GM12878 (cell line): ENCODE results near the gene KLHL24. TPM values are rescaled to one million over a fixed set of nuclear protein-coding genes. Genes with fewer than 3 reads are reported as not detected.

ENCODE experiments used
- CEBPB ChIP-seq, 2 experiments: fragments of 150-350 bp in 1 of 2; IDR thresholded peaks; 2 replicates each; pipeline ENCODE4 v1.6.1; 2012 to 2014; ENCODE audit warnings: low read depth in 2 of 2, low read length in 2 of 2, borderline replicate concordance in 1 of 2, inconsistent platforms in 1 of 2
- CHD2 ChIP-seq: IDR thresholded peaks from 2 replicates; pipeline ENCODE4 v1.6.1; 2011; ENCODE audit warnings: low read depth, low read length, improper control_type of control experiment, borderline replicate concordance
- EP300 ChIP-seq, 2 experiments: fragments of 150-350 bp in 1 of 2; IDR thresholded peaks; 2 replicates each; pipeline ENCODE4 v1.6.1; 2011 to 2012; ENCODE audit warnings: low read depth in 2 of 2, low read length in 2 of 2, borderline replicate concordance in 1 of 2, improper control_type of control experiment in 1 of 2, inconsistent platforms in 1 of 2; ENCODE audit not compliant: control insufficient read depth in 1 of 2
- FOXK2 ChIP-seq: fragments of 450-650 bp; IDR thresholded peaks from 2 replicates; pipeline ENCODE4 v1.6.1; 2017; ENCODE audit warnings: mild to moderate bottlenecking, moderate library complexity
- GABPA ChIP-seq: IDR thresholded peaks from 2 replicates; pipeline ENCODE4 v1.6.1; 2014; ENCODE audit warnings: antibody characterized with exemption, low read depth, mild to moderate bottlenecking, inconsistent platforms
- IKZF2 ChIP-seq, 2 experiments: fragments of 450-650 bp; IDR thresholded peaks; 2 replicates each; pipeline ENCODE4 v1.6.1; 2017; ENCODE audit warnings: mild to moderate bottlenecking in 2 of 2, moderate library complexity in 2 of 2
- IRF3 ChIP-seq: fragments of 450-650 bp; IDR thresholded peaks from 2 replicates; pipeline ENCODE4 v1.6.1; 2014; ENCODE audit warnings: mild to moderate bottlenecking
- LARP7 ChIP-seq: fragments of 450-650 bp; IDR thresholded peaks from 2 replicates; pipeline ENCODE4 v1.6.1; 2017; ENCODE audit warnings: mild to moderate bottlenecking
- MXI1 ChIP-seq: fragments of 150-350 bp; IDR thresholded peaks from 2 replicates; pipeline ENCODE4 v1.6.1; 2011; ENCODE audit warnings: low read depth, mild to moderate bottlenecking, inconsistent platforms, low read length, improper control_type of control experiment
- NFIC ChIP-seq: IDR thresholded peaks from 2 replicates; pipeline ENCODE4 v1.6.1; 2012; ENCODE audit warnings: low read depth, mild to moderate bottlenecking, inconsistent platforms, low read length, moderate library complexity
- NFYB ChIP-seq: IDR thresholded peaks from 2 replicates; pipeline ENCODE4 v1.6.1; 2011; ENCODE audit warnings: low read depth, mild to moderate bottlenecking, low read length, improper control_type of control experiment, moderate library complexity; ENCODE audit not compliant: insufficient read depth
- NR2F1 ChIP-seq: fragments of 450-650 bp; conservative IDR thresholded peaks from 2 replicates; pipeline ENCODE4 v1.6.1; 2017; ENCODE audit warnings: mild to moderate bottlenecking
- SKIL ChIP-seq: fragments of 450-650 bp; IDR thresholded peaks from 2 replicates; pipeline ENCODE4 v1.6.1; 2017; ENCODE audit warnings: mild to moderate bottlenecking, low read depth, inconsistent platforms; ENCODE audit not compliant: poor library complexity, severe bottlenecking
- SPI1 ChIP-seq: IDR thresholded peaks from 2 replicates; pipeline ENCODE4 v1.6.1; 2011; ENCODE audit warnings: low read depth, mild to moderate bottlenecking, low read length, moderate library complexity, borderline replicate concordance; ENCODE audit not compliant: insufficient read depth
- STAT3 ChIP-seq: IDR thresholded peaks from 2 replicates; pipeline ENCODE4 v1.6.1; 2011; ENCODE audit warnings: low read depth, low read length, improper control_type of control experiment
- ZNF217 ChIP-seq: fragments of 450-650 bp; IDR thresholded peaks from 2 replicates; pipeline ENCODE4 v1.6.1; 2017; ENCODE audit warnings: antibody characterized with exemption, mild to moderate bottlenecking
- polyA plus RNA-seq, 11 experiments: library from polyadenylated mRNA; depleted of rRNA in 4 of 11; unstranded in 6 of 11; stranded (reverse) in 5 of 11; fragments of >200 nt; fragmentation: Nextera tagmentation in 4 of 11; fragmentation: Illumina TruSeq in 1 of 11; extraction: Ambion mirVana in 4 of 11; extraction: Trizol in 1 of 11; gene quantifications; 1 replicate in 1 of 11; 2 replicates in 10 of 11; pipeline versions ENCODE4 v1.2.1 to v1.2.3, GENCODE V29; 2011 to 2016; ENCODE audit warnings: inconsistent platforms in 2 of 11, missing spikeins in 2 of 11, low read depth in 1 of 11
- total RNA-seq, 4 experiments: library from RNA; depleted of rRNA in 3 of 4; stranded (reverse); fragments of >200 nt in 3 of 4; fragmentation: Illumina TruSeq in 1 of 4; extraction: Trizol in 1 of 4; gene quantifications; 2 replicates each; pipeline versions ENCODE4 v1.2.1 to v1.2.3, GENCODE V29; 2013 to 2021
- TF ChIP-seq, protein P1 (sequence below): fragments of 450-650 bp; IDR thresholded peaks from 2 replicates; pipeline ENCODE4 v1.6.1; 2017; ENCODE audit warnings: mild to moderate bottlenecking, moderate library complexity

Gene KLHL24
- total and polyA plus RNA-seq, 10 of the 15 experiments (the other 5 are each of a cell fraction or from before 2014, with no cell fraction given): 0.91 to 24.3 (median 5.3) TPM

DNA sequence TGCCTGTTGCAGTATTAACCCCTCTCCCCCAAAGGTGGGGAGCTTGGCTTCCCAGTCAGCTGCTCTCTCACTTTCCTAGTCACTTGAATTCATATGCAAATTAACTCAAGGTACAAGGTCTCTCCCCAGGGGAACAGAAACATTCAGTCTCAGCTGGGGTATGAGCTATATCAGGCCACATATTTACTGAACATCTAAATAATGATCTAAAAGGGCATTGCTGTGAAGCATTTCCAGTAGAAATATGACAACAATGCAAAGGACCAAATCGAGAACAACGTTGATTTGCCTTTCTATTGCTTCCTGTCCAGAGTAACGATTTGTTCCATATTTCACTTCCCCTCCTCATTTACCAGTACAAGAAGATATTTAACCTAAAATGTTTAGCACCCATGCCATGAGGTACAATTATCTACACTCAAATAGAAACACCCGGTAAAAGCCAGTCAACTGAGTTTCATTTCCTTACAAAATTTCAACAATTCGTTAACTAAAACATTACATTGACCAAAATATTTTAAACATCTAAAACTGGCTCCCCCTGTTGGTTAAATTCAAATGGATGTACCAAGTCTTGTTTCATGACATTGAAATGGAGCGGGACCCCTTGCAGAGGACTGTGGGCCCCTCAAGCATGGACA lies 43.4 kb upstream of the KLHL24 start (continued):
- TF ChIP-seq GABPA (0 out of 2 replicates have a peak, but pooled peaks have one; percentile 22), SKIL (peak; percentile 91), FOXK2 (no peak), LARP7 (no peak; the same call in 1 of the 2 replicates), CHD2 (0 out of 2 replicates have a peak, but pooled peaks have one; percentile 37), NFYB (no peak), IKZF2 (IDR thresholded peaks at IDR 0.05) (peak; percentile 75 to 87), MXI1 (peak; percentile 65), ZNF217 (peak; percentile 80), NR2F1 (peak; percentile 90), IRF3 (no peak), STAT3 (peak; percentile 42; the same call in 1 of the 2 replicates), CEBPB (IDR thresholded peaks at IDR 0.05; ENCODE audit: borderline replicate concordance in 1 of 2, low read depth in 2 of 2, low read length in 2 of 2) (0 out of 4 replicates have a peak, but pooled peaks of 1 of the 2 experiments have one; percentile 45), NFIC (peak; percentile 97), EP300 (IDR thresholded peaks at IDR 0.05; ENCODE audit: borderline replicate concordance in 1 of 2, control insufficient read depth in 1 of 2, low read depth in 2 of 2, low read length in 2 of 2) (peak; percentile 27 to 84; a peak in 3 of 4 replicates), SPI1 (peak; percentile 86)
- TF ChIP-seq, protein P1, sequence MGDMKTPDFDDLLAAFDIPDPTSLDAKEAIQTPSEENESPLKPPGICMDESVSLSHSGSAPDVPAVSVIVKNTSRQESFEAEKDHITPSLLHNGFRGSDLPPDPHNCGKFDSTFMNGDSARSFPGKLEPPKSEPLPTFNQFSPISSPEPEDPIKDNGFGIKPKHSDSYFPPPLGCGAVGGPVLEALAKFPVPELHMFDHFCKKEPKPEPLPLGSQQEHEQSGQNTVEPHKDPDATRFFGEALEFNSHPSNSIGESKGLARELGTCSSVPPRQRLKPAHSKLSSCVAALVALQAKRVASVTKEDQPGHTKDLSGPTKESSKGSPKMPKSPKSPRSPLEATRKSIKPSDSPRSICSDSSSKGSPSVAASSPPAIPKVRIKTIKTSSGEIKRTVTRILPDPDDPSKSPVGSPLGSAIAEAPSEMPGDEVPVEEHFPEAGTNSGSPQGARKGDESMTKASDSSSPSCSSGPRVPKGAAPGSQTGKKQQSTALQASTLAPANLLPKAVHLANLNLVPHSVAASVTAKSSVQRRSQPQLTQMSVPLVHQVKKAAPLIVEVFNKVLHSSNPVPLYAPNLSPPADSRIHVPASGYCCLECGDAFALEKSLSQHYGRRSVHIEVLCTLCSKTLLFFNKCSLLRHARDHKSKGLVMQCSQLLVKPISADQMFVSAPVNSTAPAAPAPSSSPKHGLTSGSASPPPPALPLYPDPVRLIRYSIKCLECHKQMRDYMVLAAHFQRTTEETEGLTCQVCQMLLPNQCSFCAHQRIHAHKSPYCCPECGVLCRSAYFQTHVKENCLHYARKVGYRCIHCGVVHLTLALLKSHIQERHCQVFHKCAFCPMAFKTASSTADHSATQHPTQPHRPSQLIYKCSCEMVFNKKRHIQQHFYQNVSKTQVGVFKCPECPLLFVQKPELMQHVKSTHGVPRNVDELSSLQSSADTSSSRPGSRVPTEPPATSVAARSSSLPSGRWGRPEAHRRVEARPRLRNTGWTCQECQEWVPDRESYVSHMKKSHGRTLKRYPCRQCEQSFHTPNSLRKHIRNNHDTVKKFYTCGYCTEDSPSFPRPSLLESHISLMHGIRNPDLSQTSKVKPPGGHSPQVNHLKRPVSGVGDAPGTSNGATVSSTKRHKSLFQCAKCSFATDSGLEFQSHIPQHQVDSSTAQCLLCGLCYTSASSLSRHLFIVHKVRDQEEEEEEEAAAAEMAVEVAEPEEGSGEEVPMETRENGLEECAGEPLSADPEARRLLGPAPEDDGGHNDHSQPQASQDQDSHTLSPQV: 0 out of 2 replicates have a peak, but pooled peaks have one; percentile 26
